Stimulated activated naive CD8-positive, alpha-beta T cell treated with anti-CD3 and anti-CD28 coated beads, Interleukin-15, Interleukin-2, amounts not matched to agents 100 U/mL and 50 U/mL, for 24 hours (primary cell): ENCODE measurements around the gene STRN.
"Not testable (repeated sequence)": the region's sequence is repeated elsewhere in the genome, so short reads cannot be mapped to it uniquely, and the experiment has no call there.

Experiments used
- ATAC-seq: fragments of 150-1000 bp; cut with Tn5 transposase; one replicate; pipeline ENCODE4 v1.10.0; 2021
- DNase-seq: peaks from one replicate; pipeline ENCODE4 v3.0.0; 2021

Gene STRN

DNA sequence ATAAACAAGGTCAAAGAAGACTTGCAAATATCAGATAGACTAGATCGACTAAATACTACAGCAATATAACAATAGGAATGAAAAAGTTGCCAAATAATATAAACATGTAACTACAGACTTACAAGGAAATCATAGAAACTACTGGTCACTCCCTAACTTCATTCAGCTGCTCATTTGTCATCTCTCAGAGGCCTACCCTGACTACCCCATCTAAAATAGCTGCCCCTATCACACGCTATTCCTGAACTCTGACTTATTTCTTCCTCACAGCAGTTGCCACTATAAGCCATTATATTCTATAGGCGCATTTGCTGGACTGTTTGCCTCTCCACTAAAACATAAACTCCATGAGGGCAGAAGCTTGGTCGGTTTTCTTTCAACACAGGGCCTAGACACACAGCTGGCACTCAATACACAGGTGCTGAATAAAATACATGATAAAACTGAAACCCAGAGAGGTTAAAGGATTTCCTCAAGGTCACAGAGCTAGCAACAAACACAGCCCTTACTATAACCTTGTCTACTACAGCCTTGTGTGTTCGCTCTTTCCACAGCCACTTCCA is 1.8 kb downstream of the STRN start:
- no peak for ATAC-seq
- DNase-seq = no peak

DNA sequence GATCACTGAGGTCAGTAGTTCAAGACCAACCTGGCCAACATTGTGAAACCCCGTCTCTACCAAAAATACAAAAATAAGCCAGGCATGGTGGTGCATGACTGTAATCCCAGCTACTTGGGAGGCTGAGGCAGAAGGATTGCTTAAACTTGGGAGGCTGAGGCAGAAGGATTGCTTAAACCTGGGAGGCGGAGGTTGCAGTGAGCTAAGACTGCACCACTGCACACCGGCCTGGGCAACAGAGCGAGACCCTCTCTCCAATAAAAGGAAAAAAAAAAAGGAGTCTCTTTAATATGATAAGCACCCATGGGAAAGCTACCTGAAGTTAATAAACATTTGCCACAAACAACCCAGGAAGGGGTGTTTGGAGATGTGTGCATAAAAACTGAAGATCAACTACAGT is 2.6 kb downstream of the STRN start:
- no peak for ATAC-seq
- no peak for DNase-seq

DNA sequence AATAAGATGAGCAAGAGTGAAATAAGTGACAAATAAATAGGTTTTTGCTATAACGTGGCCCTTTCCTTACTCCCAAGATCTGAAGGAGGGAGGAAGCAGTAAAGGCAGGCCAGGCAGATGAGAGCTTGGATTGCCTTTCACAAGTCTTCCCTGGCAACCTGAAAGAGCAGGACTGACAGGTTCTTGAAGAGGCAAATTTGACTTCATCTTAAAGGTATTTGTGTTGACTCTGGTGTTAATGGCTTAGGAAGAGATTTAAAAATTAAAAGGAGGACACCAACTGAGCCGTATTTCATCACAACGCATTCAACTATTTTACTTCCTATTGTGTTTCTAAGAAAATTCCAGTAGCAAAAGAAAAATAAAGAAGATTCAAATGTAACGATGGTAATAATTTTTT is 3.2 kb downstream of the STRN start:
- DNase-seq (no peak), ATAC-seq (no peak)

DNA sequence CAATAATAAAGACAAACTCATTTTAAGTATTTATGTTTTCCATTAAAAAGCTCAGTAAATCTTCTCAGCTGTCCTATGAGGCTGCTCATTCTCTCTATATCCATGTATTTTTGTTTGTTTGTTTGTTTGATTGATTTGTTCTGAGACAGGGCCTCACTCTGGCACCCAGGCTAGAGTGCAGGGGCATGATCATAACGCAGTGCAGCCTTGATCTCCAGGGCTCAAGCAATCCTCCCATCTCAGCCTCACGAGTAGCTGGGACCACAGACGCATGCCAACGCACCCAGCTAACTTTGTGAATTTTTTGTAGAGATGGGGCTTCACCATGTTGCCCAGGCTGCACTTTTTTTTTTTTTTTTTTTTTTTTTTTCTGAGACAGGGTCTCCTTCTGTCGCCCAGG is 5.6 kb downstream of the STRN start:
- DNase-seq = no peak
- ATAC-seq = no peak

DNA sequence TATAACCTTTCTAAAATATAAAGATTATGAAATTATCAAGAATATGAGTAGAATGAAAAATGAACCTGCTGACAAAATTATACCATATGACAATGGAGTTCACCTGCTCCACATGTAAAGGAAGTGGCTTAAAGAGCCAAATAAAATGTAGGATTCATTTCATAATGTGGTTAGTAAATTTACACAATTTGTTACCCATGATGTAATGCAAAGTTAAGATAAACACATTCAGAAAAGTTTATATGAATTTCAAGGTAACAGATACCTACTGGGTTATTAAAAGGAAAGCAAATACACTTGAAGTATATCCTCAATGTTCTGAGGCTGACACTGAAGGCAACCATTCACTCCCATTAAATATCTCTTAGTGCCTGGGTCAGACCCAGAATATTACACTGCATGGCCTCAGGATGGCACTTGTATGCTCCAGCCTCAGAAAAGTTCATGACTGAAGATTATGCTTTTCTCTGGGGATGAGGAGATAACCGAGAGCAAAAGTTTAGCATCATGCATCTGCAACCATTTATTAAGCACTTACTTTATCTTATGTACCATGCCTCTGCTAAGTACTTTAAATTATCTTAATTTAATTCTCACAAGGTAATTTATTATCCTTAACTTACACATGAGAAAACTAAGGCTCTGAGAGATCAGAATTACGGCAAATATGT is 6.2 kb downstream of the STRN start:
- DNase-seq (no peak), ATAC-seq (no peak)

DNA sequence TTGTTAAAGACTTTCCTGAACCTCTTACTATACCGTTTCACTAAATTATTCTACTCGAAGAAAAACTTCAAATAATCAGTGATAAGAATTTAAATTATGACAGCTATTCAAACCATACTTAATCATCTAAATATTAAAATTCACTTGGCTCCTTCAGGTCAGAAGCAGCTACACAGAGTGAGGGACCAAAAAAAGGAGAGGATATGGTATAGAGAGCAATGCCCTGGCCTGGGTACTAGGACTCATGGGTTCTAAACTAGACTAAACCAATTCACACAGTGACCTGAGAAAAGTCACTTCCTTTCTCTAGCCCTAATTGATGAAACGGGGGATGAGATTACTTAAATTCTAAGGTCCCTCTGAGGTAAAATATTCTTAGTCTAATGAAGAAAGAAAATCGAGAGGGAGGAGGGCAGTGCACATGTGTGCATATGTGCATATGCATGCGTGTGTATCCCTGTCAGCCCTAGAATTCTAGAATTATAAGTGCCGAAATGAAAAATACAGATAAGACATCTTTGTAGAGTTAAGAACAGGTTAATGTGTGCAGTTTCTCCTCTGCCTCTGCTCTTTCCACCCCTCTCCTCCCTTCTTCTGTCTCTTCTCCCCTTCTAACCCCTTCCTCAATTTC is 11.2 kb downstream of the STRN start:
- no peak for ATAC-seq
- DNase-seq = no peak

DNA sequence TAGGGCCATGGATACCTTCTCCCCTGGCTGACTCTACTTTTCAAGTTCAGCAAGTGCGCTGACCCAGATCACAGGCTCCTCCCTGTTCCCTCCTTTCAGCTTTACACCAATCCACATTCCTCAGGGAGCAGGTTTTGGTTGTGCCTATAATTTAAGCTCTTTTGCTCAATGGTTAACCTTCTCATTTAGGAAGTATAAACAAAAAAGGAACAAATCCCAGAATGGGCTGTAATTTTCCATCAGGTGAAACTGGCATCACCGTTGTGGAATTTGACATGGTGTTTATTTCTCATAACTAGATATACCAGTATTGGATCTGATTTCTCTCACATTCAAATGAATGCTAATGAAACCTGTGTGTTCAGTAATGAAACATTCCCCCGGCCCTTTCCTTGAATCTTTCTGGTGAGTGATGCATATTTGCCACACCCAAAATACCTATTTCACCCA is 13.6 kb downstream of the STRN start:
- ATAC-seq (no peak), DNase-seq (no peak)

DNA sequence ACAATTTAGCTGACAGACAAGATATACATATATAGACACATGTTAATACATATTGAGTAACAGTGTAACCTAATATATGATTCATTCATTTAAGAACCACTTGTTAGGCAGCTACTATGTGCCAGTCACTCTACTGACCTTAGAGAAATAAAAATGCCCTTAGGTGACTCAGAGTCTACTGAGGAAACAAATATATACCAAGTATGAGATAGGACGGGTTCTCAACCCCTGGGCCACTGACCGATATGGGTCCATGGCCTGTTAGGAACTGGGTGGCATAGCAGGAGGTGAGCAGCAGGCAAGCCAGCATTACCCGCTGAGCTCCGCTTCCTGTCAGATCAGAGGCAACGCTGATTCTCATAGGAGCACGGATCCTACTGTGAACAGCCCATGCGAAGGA is 14.8 kb downstream of the STRN start:
- DNase-seq (no peak), ATAC-seq (peak; percentile 79)

DNA sequence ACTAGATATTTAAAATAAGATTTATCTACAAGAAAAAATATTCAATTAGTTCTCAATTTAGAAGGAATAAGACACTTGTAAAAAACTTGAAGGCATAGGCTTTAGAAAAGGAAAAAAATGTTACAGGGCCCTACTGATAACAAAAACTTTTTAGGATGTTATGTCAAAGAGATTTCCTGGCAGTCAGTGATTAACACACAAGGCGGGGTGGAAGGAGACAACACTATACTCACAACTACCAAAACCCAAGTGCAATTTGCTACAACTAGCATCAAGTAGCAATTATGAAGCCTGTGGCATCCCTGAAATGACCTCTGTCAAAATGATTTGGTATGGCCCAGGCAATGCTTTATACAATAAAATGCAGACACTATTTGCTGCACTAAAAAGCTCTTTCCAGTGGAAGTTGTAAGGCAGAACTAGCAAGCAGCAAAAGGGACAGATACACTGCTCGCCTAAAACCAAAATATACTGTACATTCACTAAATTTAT is 15.3 kb downstream of the STRN start:
- ATAC-seq (no peak), DNase-seq (no peak)

DNA sequence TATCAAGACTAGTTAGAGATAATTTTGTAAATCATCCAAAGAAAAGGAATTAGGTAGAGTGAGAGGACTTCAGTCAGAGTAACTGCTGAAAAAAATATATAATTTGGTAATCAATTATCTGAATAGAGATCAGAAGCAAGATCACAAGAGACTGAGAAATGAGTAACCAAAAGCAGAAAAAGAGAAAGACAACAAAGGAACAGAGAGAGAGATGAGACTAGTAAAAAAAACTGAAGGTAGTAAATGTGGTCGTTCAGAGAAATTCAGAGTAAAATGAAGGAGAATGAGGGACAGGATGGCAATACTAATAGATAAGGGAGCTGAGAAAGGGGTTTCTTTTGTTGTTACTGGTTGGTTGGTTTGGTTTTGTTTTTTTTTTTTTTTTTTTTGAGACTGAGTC is 16.5 kb downstream of the STRN start:
- DNase-seq = no peak
- ATAC-seq = no peak

DNA sequence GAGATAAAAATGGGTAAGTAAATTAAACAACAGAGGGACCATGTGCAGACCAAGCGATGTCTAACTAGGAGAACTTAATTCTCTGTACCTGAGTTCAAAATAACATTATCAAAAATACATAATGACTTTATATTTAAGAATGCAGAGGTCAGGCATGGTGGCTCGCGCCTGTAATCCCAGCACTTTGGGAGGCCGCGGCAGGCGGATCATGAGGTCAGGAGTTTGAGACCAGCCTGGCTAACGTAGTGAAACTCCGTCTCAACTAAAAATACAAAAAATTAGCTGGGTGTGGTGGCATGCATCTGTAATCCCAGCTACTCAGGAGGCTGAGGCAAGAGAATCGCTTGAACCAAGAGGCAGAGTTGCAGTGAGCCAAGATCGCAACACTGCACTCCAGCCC is 21.1 kb downstream of the STRN start:
- ATAC-seq, DNase-seq: not testable (repeated sequence)

DNA sequence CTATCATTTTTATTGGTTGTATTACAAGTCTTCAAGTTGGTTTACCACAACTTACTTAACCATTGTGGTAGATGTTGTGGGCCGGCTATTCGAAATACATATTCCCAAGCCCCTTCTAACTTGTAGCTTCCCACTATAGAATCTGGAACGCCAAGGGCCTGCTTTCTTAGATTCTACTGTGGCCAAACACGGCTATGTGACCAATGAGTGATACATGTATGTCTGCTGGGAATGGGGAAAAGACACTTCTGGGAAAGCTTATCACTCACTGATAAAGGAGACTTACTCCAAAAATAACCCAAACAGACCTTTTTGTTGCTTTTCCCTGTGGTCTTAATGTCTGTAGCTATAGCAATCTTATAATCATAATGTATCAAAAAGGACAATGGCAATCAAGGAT is 24.5 kb downstream of the STRN start:
- DNase-seq (no peak), ATAC-seq (no peak)

DNA sequence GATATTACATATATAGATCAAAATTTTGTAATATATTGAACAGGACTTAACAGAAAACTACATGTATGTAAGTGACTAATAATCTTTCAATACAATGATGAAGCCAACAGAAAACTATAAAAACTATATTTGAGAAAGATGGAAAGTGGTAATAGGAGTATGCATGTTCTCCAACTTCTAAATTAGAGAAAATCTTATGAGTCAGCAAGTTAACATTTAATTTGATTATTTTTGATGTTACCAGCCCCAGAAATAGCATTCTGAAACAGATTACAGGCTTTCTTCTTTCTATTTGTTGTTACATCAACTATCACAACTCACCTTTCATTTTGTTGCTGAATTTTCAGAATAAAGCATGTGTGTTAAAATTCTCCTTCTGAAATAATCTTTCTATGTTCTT is 29.8 kb downstream of the STRN start:
- DNase-seq, ATAC-seq: not testable (repeated sequence)

DNA sequence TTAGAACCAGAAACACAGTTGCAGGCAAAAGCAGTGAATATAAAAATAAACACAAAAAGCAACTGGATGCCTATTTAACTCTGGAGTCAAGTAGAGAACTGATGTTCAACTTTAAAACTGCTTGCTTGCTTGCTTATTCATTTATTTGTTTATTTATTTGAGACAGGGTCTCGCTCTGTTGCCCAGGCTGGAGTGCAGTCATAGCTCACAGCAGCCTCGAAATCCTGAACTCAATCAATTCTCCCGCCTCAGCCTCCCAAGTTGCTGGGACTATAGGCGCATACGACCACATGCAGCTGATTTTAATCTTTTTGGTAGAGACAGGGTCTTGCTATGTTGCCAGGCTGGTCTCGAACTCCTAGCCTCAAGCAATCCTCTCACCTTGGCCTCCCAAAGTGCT is 34.6 kb downstream of the STRN start:
- DNase-seq, ATAC-seq: not testable (repeated sequence)

DNA sequence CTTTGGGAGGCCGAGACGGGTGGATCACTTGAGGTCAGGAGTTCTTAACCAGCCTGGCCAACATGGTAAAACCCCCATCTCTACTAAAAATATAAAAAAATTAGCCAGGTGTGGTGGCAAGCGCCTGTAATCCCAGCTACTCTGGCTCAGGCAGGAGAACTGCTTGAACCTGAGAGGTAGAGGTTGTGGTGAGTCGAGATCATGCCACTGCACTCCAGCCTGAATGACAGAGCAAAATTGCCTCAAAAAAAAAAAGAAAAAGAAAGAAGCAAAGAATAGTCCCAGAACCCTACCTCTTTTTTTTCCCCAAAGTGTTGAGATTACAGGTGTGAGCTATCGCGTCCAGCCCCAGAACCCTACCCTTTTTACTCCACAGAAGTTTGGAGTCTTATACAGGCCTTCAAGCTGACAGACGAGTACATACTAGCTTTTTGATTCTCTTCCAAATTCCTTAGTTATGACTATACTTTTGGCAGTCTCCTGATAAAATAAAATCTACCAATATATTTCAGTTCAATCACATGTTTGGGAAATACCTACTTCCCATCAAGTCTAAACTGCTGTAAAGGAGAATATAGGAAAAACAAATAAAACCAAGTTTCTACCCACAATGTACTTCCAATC is 35.4 kb downstream of the STRN start:
- ATAC-seq, DNase-seq: not testable (repeated sequence)

DNA sequence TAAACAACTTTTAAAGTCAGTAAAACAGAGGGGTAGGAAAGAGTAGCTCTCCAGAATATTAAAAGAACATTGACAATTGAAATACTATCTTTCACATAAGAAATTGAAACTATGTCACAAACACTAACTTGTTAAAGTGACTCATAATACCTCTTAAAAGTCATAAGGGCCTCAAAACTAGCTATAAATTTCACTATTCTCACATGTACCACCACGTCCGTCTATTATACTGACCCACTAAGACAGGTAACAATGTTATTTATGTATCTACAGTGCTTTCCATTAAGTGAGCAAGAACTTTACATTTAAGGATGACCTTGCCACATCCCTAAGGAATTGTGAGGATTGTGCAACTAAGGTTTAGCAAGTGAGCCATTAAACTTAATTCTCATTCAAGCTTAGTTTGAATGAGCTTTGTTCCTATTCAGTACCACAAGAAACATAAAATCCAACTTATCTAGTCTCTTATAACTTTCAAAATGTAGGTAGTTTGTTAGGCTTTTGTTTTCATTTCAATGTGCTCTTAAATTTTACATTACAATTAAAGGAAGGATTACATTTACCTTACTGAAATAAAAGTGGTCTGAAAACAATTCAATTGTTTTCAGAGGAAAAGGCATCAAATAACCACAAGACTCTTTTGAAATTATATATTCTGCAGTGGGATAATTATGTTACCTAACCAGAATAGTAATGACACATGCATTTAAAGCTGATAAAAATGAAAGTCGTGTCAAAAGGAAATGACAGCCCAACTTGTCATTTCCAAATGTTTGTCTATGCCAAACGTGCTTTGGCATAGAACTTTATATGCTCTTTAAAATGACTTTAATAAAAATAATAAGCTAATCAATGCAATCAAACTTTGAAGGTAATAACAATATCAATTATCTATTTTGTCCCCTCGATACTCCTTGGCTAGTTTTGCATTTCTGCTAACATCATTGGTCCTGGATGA is 39.9 kb downstream of the STRN start:
- DNase-seq, ATAC-seq: not testable (repeated sequence)

DNA sequence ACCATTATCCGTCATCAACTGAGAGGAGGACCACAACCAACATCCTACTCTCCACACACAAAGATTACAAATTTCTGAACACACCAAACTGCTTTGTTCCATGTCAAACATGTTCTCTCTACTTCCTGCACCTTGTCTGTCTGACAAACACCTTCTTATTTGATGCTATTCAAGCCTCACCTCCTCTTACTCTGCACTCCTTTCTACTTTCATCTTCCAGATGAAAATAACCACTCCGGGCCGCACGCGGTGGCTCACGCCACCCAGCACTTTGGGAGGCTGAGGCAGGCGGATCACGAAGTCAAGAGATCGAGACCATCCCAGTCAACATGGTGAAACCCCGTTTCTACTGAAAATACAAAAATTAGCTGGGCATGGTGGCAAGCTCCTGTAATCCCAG is 43.7 kb downstream of the STRN start:
- peak; percentile 12 for DNase-seq
- not testable (repeated sequence) for ATAC-seq

DNA sequence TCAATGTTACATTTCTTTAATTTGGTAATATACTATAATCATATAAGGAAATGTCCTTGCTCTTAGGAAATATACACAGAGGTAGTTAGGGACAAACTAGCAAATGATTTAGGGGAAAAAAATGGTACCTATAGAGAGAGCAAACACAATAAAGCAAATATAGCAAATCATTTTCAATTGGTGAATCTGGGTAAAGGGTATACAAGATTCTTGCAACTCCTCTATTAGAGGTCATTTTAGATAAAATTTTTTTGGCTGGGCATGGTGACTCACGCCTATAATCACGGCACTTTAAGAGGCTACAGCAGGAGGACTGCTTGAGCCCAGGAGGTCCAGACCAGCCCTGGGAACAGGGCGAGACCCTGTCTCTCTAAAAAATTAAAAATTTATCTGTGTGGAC is 44.4 kb downstream of the STRN start:
- no peak for DNase-seq
- ATAC-seq = no peak

DNA sequence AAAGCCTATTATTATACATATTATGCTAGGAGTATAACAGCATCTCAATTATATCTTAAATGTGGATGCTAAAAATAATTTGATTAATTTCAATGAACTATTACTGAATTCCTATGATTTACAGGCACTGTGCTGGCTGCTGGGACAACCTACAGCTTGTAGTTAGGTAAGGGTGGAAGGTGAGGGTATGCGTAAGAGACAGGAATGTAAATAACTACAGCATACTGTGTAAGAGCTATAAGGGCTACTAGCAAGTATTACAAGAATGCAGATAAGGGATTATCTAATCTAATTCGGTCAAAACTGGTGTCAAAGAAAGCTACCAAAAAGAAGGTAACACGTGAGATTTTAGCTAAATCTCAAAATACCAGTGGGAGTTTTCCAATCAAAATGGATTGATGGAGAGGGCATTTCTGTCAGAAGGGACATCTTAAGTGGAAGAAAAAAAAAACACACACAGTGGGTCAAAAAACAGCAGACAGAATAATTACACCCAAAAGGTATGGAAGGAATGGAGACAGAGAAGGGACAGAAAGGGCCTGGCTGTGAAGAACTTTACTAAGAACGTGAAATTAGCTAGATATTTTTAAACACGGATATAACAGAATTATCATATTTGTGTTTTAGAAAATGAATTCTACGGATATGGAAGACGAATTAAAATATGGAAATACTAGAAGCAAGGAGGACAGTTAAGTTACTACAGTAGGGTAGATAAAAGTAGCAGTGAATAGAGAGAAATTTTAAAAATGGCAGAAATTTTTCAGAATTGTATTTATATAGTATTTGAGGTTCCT is 47.1 kb downstream of the STRN start:
- DNase-seq = no peak
- ATAC-seq = no peak

DNA sequence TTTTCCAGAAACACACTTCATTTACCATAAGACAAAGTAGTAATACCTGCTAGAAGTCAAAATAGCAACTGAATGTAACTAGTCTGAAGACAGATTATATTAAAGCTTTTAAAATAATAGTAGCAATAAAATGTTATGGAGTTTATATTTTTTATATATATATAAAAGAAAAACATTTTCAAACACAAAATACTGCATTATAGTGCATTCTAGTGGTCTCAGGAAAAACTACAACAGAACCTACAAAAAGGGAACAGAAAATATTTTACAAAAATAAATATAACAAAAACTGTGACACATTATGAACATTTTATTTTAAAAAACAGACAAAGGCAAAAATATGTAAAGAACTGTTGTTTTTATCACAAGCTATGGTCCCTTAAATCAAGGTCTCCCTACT is 48.0 kb downstream of the STRN start:
- DNase-seq (no peak), ATAC-seq (no peak)

DNA sequence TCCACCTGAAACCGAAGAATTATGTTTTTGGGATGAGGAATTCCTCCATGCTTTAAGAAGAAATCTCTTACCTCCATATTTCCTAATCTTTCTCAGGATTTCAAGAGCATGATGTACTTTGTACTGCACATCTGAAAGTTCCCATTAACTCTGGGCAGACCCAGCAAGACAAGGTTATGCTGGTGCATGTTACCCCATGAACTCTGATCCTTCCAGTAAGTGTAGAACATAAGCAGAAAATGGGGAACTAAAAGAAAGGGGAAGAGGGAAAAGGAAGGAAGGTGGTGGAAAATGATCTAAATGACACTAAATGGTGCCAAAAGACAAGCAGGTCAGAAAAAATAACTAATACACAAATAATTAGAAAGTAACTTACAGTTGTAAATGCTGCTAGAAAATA is 50.7 kb downstream of the STRN start:
- ATAC-seq = no peak
- no peak for DNase-seq
